Activated T-helper 9 cell treated with anti-CD3 and anti-CD28 coated beads, Interleukin-2, amount 50 U/mL, for 16 hours (primary cell): ENCODE data around the gene MAN1C1.
"Not testable (repeated sequence)": the region's sequence is repeated elsewhere in the genome, so short reads cannot be mapped to it uniquely, and the experiment has no call there.

Experiments
- DNase-seq: peaks from one replicate; pipeline ENCODE4 v3.0.0-alpha.2; 2020; ENCODE audit warnings: low read depth

The MAN1C1 gene

DNA sequence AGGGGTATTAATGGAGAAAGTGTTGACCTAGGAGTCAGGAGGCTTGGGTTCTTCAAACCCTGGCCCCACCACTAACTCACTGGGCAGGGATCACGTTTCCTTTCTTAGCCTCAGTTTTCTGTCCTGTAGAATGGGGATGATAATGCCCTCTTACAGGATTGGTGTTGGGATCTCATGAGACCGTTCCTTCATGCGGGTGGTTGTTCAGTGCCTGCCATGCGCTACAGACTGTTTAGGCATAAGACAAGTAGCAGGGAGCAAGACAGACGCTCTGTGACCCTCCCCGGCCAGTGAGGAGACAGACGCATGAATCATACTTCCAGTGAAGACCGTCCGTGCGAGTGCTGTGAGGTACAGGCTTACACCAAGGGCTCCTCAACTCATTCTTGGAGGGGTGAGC lies 81.7 kb downstream of the MAN1C1 start:
- DNase-seq = no peak

DNA sequence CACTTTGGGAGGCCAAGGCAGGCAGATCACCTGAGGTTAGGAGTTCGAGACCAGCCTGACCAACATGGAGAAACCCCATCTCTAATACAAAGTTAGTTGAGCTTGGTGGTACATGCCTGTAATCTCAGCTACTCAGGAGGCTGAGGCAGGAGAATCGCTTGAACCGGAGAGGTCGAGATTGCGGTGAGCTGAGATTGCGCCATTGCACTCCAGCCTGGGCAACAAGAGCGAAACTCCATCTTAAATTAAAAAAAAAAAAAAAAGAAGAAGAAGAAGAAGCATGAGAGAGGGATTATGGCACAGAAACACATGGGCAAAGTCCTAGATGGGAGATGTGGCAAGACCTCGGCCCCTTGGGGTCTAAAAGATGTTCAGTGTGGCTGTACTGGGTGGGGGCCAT lies 82.5 kb downstream of the MAN1C1 start:
- not testable (repeated sequence) for DNase-seq

- DNase-seq = no peak
Measured at GRCh38 chr1:25699500-25700143, 83.0 kb downstream of the MAN1C1 start.

DNA sequence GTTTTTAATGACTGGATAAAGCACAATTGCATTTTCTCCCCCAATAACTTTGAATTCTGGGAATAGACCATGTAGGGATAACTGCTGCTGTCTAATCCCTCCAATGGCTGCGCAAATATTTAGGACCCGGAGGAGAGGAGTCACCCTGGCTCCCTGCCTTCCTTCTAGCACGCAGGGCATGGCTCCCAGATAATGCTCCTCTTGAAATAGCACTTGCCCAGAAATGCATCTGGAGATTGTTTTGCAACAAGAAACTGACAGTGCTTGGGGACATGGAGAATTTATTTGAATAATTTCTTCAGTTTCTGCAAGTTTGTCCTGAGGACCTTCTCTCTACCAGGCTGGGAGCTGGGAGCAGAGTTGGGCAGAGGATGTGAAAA lies 83.5 kb downstream of the MAN1C1 start:
- no peak for DNase-seq

- no peak for DNase-seq
Measured at GRCh38 chr1:25700626-25701025, 84.0 kb downstream of the MAN1C1 start.

GRCh38 chr1:25701030-25701785 lies 84.6 kb downstream of the MAN1C1 start:
- DNase-seq = no peak

- DNase-seq = no peak
Measured at GRCh38 chr1:25702101-25702775, 85.6 kb downstream of the MAN1C1 start.

DNA sequence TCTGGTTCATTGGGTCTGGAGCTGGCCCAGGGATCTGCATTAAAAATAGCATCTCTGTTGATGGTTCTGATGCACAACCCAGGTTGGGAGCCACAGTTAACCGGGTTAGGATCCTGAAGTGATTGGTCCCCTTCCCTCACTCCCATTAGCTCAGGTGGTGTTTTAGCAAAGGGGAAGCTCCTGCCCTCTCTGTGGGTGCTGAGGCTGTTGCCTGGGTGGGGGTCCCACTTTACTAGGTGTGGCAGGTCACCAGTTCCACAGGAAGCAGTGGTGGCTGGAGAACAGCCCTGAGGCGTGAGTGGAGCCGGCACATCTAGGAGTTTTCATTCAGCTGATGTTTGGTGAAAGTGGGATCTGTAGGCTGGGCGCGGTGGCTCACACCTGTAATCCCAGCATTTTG lies 86.5 kb downstream of the MAN1C1 start:
- no peak for DNase-seq

DNA sequence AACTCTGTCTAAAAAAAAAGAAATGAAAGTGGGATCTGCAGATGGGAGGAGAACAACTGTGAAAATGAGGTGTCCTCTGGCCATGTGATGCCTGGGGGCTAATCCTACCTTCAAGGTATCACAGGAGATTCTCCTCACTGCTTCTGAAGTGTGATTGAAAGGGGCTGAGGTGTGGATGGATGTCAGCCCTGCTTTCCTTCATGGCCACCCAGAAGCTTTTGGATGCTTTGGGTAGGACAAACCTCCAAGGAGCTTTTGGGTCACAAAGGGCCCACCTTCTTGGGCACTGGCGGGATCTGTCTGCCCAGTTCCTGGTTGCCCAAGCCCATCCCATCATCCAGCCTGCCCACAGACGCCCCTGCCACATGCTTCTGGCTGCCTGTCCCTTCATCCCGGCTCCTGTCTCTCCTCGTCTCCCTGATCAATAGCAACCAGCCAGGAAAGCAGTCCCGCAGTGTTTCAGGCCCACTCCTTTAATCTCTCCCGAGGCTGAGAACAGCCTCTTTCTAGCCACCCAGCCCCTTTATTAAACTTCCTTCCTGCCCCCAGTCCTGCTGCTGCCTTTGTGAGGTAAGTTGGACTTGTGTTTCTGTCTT lies 87.2 kb downstream of the MAN1C1 start:
- no peak for DNase-seq

- no peak for DNase-seq
Measured at GRCh38 chr1:25704267-25704691, 87.7 kb downstream of the MAN1C1 start.

- DNase-seq = no peak
Measured at GRCh38 chr1:25705699-25706098, 89.1 kb downstream of the MAN1C1 start.

DNA sequence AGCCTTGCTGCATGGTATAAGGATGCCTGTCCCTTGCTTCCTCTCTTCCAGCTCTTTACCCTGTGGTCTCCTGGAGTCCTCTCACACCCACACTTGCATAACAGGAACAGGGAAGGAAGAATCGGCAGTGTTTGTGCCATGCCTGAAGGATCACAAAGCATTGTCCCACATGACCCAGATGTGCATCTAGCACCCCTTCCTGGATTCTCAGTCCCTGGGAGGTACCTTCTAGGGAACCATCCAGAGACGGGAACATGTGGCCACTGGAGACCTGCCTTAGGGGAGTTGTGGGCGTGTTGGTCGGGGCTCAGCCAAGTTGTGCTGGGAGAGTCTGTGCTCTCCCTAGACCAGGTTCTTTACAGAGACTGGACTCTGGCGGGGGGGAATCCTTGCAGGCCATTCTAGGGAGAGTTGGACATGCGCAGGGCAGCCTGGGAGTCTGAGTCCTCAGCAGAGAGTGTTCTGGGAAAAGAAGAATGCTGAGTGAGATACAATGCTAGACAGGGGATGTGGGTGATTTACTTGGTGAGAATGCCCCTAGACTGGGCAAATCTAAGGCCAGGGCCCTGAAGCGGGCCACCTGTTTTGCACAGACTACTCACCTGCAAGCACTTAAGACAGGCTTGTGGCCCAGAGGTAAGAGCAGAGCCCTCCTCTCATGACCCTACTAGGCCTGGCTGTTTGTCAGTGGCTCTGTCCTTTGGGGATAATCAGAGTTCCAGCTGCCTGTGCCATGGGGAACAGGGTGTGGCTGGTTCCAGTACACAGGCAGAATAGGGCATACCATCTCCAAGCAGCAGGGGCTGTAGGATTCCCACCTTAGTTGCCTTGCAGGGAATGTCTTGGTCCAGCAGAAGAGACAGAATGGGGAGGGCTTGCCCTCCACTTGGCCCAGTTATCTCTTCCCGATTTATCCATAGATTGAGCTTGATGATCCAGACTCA lies 89.8 kb downstream of the MAN1C1 start:
- DNase-seq = no peak

DNA sequence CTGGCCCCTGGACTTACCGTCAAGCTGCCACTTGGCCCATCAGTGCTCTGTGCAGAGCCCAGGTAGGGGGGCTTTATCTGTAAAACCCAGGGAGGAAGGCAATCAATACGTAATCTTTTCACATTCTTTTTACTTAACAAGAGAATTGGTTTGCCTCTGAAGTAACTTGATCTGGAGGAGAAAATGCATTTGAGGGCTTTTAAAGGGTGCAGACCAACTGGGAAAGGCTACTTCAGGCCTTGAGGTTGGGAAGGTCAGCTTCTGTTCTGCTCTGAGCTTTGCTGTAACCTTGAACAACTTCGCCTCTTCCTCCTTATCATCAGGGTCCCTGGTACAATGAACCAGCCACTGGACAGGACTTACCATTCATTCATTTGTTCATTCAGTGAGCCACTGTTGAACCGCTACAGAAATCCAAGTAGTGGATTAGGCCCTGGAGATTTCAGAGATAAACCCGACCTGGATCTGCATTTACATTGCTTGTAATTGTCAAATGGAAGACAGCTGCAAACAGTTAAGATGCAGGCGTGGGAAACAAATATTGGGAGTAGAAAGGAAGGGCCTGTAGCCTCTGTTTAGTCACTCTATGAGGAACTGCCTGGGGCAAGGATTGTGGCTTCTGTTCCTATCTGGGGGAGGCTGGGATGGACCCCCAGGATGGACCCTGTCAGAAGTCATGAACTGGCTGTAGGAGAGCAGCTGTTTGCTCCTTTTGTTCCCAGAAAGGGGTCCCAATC lies 90.9 kb downstream of the MAN1C1 start:
- DNase-seq = no peak

GRCh38 chr1:25710583-25711347 lies 94.2 kb downstream of the MAN1C1 start:
- no peak for DNase-seq

GRCh38 chr1:25711555-25712298 lies 95.1 kb downstream of the MAN1C1 start:
- DNase-seq = peak; percentile 23

- DNase-seq = no peak
Measured at GRCh38 chr1:25712299-25712970, 95.8 kb downstream of the MAN1C1 start.

- DNase-seq = no peak
Measured at GRCh38 chr1:25713961-25714360, 97.4 kb downstream of the MAN1C1 start.

- DNase-seq = no peak
Measured at GRCh38 chr1:25714372-25714931, 97.9 kb downstream of the MAN1C1 start.

DNA sequence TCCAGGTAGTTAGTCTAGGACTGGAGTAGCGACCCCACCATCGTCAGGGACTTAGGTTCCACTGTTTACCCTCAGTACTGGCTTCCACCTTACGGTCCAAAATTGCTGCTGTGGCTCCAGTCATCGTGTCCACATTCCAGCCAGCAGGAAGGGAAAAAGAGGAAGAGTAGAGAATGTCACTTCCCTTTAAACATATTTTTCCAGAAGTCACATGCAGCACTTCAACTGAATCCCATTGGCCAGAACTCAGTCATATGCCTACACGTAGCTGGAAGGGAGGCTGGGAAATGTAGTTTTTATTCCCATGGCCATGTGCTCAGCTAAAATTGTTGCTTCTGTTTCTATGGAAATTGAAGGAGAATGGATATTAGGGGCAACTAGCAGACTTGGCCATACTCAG lies 99.3 kb downstream of the MAN1C1 start:
- no peak for DNase-seq
